Epidermal melanocyte (primary cell): ENCODE data around the gene SUPV3L1.
A peak's percentile ranks its signal among the peaks of the same experiment; 100 is the strongest.

Experiments
- DNase-seq: peaks from one replicate; pipeline ENCODE4 v3.0.0; 2011; ENCODE audit warnings: low spot score; ENCODE audit not compliant: insufficient read length

SUPV3L1 gene

GRCh38 chr10:69202332-69202731, 22.3 kb downstream of the SUPV3L1 start:
- no peak for DNase-seq

GRCh38 chr10:69208761-69209160, 28.7 kb downstream of the SUPV3L1 start:
- no peak for DNase-seq

- DNase-seq: no peak
Observed at GRCh38 chr10:69209787-69210484, 29.9 kb downstream of the SUPV3L1 start.

- DNase-seq: no peak
Observed at GRCh38 chr10:69211104-69211503, 31.1 kb downstream of the SUPV3L1 start.

GRCh38 chr10:69211524-69211923, 31.5 kb downstream of the SUPV3L1 start:
- DNase-seq: no peak

GRCh38 chr10:69213591-69214311, 33.7 kb downstream of the SUPV3L1 start:
- DNase-seq: no peak

GRCh38 chr10:69214666-69215131, 34.7 kb downstream of the SUPV3L1 start:
- no peak for DNase-seq

- DNase-seq: no peak
Observed at GRCh38 chr10:69215405-69216171, 35.6 kb downstream of the SUPV3L1 start.

GRCh38 chr10:69216577-69217118, 36.6 kb downstream of the SUPV3L1 start:
- no peak for DNase-seq

GRCh38 chr10:69217119-69217754, 37.2 kb downstream of the SUPV3L1 start:
- no peak for DNase-seq

- no peak for DNase-seq
Observed at GRCh38 chr10:69218831-69219230, 38.8 kb downstream of the SUPV3L1 start.

GRCh38 chr10:69220041-69220451, 40.0 kb downstream of the SUPV3L1 start, which contains the start of gene HKDC1:
Gene HKDC1 (plus strand): TSS chr10:69220332. CDS start chr10:69220436, 104 bp downstream.
- DNase-seq: no peak

- DNase-seq: no peak
Observed at GRCh38 chr10:69220507-69220906, 40.5 kb downstream of the SUPV3L1 start.

GRCh38 chr10:69222157-69223027, 42.4 kb downstream of the SUPV3L1 start:
- DNase-seq: no peak

GRCh38 chr10:69223028-69223342, 43.0 kb downstream of the SUPV3L1 start:
- no peak for DNase-seq

GRCh38 chr10:69224862-69225657, 45.0 kb downstream of the SUPV3L1 start:
- peak; percentile 46 for DNase-seq

GRCh38 chr10:69225681-69226080, 45.6 kb downstream of the SUPV3L1 start:
- DNase-seq: no peak

GRCh38 chr10:69226919-69227450, 47.0 kb downstream of the SUPV3L1 start:
- no peak for DNase-seq

GRCh38 chr10:69228151-69228550, 48.1 kb downstream of the SUPV3L1 start:
- no peak for DNase-seq
